HepG2 (cell line): ENCODE results near the gene NHERF2.

Source experiments
- ARID2 ChIP-seq: sonication (generic); formaldehyde crosslinking; IDR thresholded peaks from 2 replicates; pipeline ENCODE4 v1.8.1; 2022; ENCODE audit warnings: mild to moderate bottlenecking, missing genetic modification reagents, borderline replicate concordance
- CBX2 ChIP-seq, 2 experiments: fragments of 200-600 bp in 1 of 2; sonication (generic); formaldehyde crosslinking in 1 of 2; IDR thresholded peaks; 2 replicates each; pipeline versions ENCODE4 v1.7.0 to v1.8.1; 2018 to 2022; ENCODE audit warnings: low read depth in 2 of 2, low read length in 1 of 2, mild to moderate bottlenecking in 1 of 2, missing genetic modification reagents in 1 of 2
- CHD2 ChIP-seq: IDR thresholded peaks from 2 replicates; pipeline ENCODE4 v1.6.1; 2011; ENCODE audit warnings: low read depth, low read length, improper control_type of control experiment
- CTCF ChIP-seq: sonication (generic); formaldehyde crosslinking; IDR thresholded peaks from 2 replicates; pipeline ENCODE4 v1.5.0; 2020; ENCODE audit warnings: mild to moderate bottlenecking, missing genetic modification reagents, moderate library complexity
- EP300 ChIP-seq, 3 experiments: sonication (generic) in 1 of 3; formaldehyde crosslinking in 1 of 3; IDR thresholded peaks; 2 replicates each; pipeline versions ENCODE4 v1.5.1 to v1.6.1; 2011 to 2020; ENCODE audit warnings: low read depth in 2 of 3, low read length in 2 of 3, borderline replicate concordance in 1 of 3, improper control_type of control experiment in 1 of 3, mild to moderate bottlenecking in 1 of 3, missing genetic modification reagents in 1 of 3, moderate library complexity in 1 of 3
- EZH2 ChIP-seq: conservative IDR thresholded peaks from 2 replicates; pipeline ENCODE4 v1.6.1; 2012; ENCODE audit warnings: mild to moderate bottlenecking, low read depth, low read length, moderate library complexity
- GABPA ChIP-seq, 2 experiments: IDR thresholded peaks; 2 replicates each; pipeline ENCODE4 v1.6.1; 2011 to 2016; ENCODE audit warnings: low read depth in 2 of 2, low read length in 1 of 2, missing biosample characterization in 1 of 2, missing genetic modification characterization in 1 of 2
- JUND ChIP-seq: sonication (generic); formaldehyde crosslinking; IDR thresholded peaks from 2 replicates; pipeline ENCODE4 v1.8.0; 2022; ENCODE audit warnings: mild to moderate bottlenecking, missing genetic modification reagents
- KDM5A ChIP-seq: fragments of 200-600 bp; sonication (generic); IDR thresholded peaks from 2 replicates; pipeline ENCODE4 v1.7.0; 2018; ENCODE audit warnings: antibody characterized with exemption, mild to moderate bottlenecking, low read length, borderline replicate concordance
- MXD1 ChIP-seq: sonication (generic); formaldehyde crosslinking; IDR thresholded peaks from 2 replicates; pipeline ENCODE4 v1.4.0; 2020; ENCODE audit warnings: mild to moderate bottlenecking, missing genetic modification reagents
- YY1 ChIP-seq: IDR thresholded peaks from 2 replicates; pipeline ENCODE4 v1.6.1; 2011; ENCODE audit warnings: low read length, low read depth, moderate library complexity, mild to moderate bottlenecking; ENCODE audit not compliant: insufficient read depth, insufficient replicate concordance
- ZNF782 ChIP-seq: sonication (generic); formaldehyde crosslinking; IDR thresholded peaks from 2 replicates; pipeline ENCODE4 v1.4.0; 2020; ENCODE audit warnings: missing genetic modification reagents, mild to moderate bottlenecking, borderline replicate concordance
- ZNF850 ChIP-seq: sonication (generic); formaldehyde crosslinking; conservative IDR thresholded peaks from 2 replicates; pipeline ENCODE4 v1.9.0; 2021; ENCODE audit warnings: mild to moderate bottlenecking, missing genetic modification reagents

- TF ChIP-seq JUND (CRISPR knock-in tag) (0 out of 2 replicates have a peak, but pooled peaks have one; percentile 15), CTCF (no peak), CHD2 (no peak), GABPA (IDR thresholded peaks at IDR 0.05; ENCODE audit: low read depth, low read length) (no peak), GABPA (CRISPR knock-in tag; IDR thresholded peaks at IDR 0.05; ENCODE audit: low read depth) (peak; percentile 14; the same call in 1 of the 2 replicates), ARID2 (CRISPR knock-in tag) (no peak), CBX2 (IDR thresholded peaks at IDR 0.05; ENCODE audit: low read depth, low read length) (no peak), CBX2 (CRISPR knock-in tag; IDR thresholded peaks at IDR 0.05; ENCODE audit: low read depth) (no peak), ZNF850 (CRISPR knock-in tag) (no peak), KDM5A (no peak), ZNF782 (CRISPR knock-in tag) (no peak), YY1 (no peak), EP300 (IDR thresholded peaks at IDR 0.05; ENCODE audit: low read depth in 2 of 2, low read length in 2 of 2) (no peak), EP300 (CRISPR knock-in tag; IDR thresholded peaks at IDR 0.05; ENCODE audit: borderline replicate concordance) (no peak), MXD1 (CRISPR knock-in tag) (no peak), EZH2 (no peak)
Measured at GRCh38 chr16:2033057-2033908, 6.6 kb downstream of the NHERF2 start.
